HG02970 (cell line): ENCODE results near the gene PUS3.
"Not testable (repeated sequence)": the region's sequence is repeated elsewhere in the genome, so short reads cannot be mapped to it uniquely, and the experiment has no call there.

Source experiments
- ATAC-seq: cut with Tn5 transposase; IDR thresholded peaks from one replicate; pipeline ENCODE4 v1.9.1; 2021; ENCODE audit warnings: mild to moderate bottlenecking, moderate library complexity, moderate number of reproducible peaks; ENCODE audit not compliant: unreplicated experiment, low FRiP score

Gene PUS3

DNA sequence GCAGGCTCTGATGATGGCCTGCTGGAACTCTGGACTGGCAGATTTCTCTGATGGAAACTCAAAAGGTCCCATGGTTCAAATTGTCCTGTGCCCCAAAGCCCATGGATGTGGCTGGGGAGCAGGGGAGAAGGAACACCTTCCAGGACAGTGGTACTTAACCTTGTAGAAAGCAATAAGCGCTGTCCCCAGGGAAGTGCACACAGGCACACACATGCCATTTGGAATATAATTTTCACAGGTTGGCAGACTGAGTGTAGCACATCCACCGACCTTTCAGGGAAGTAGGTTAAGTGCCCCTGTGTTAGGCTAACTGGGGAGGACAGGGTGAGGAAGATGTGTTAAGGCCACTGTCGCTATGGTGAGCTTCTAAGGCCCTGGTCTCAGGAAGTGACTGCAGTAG is 19.1 kb upstream of the PUS3 start:
- ATAC-seq: no peak

DNA sequence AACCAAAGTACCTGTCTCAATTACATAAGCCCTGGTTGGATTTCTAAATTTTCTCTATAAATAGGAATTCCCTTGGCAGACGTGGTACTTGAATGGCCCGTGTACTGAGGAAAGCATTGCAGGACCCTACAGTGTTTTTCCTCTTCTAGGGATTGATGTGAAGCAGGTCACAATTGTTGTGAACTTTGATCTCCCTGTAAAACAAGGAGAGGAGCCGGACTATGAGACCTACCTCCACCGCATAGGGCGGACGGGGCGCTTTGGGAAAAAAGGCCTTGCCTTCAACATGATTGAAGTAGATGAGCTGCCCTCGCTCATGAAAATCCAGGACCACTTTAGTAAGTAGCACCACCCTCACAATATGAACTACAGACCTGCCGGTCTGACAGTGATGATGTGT is 18.0 kb upstream of the PUS3 start:
- no peak for ATAC-seq

DNA sequence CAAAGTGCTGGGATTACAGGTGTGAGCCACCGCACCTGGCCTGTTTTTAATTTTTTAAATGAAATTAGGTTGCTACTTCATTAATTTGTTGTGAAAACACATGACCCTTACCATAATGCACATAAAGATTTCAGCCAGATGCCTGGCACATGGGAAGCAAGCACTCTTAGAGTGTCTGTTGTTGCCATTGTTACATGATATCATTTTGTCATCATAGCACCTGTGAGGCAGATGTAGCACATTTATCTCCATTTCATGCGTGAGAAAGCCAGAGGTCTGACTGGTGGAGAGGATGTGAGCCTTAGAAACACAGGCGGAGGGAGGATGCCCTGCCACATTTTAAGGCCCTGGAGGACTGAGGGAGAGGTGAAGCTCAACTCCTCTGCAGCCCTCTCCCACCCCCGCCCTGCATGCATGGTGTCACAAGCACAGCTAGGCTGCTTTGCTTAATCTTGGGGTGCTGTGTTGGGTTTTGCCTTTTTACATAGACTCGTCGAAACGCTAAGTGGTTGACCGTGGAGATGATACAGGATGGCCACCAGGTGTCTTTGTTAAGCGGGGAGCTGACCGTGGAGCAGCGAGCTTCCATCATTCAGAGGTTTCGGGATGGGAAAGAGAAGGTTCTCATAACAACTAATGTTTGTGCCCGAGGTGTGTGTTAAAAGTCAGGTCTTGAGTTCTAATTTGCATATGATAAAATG is 15.3 kb upstream of the PUS3 start:
- no peak for ATAC-seq

DNA sequence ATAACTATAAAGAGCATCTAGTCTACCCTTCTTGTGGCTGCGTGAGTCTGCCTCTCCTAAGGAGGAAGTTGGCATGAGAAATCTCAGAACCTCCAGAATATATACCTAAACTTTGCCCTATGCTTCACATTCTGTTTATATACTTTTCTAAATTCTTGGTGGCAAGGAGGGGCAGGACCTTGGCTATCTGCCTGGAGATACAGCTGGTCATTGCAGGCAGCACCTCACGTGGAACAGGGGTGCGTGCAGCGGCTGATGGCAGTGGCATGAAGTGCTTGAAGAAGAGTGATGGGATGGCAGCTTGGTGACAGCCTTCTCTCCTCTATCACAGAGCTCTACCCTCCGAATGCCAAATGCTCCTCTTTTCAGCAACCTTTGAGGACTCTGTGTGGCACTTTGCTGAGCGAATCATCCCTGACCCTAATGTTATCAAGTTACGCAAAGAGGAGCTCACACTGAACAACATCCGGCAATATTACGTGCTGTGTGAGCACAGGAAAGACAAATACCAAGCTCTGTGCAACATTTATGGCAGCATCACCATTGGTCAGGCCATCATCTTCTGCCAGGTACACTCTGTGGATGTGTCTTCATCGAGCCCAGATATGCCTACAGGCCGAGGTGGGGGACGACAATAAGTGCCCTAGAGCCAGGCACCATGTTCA is 13.8 kb upstream of the PUS3 start:
- no peak for ATAC-seq

DNA sequence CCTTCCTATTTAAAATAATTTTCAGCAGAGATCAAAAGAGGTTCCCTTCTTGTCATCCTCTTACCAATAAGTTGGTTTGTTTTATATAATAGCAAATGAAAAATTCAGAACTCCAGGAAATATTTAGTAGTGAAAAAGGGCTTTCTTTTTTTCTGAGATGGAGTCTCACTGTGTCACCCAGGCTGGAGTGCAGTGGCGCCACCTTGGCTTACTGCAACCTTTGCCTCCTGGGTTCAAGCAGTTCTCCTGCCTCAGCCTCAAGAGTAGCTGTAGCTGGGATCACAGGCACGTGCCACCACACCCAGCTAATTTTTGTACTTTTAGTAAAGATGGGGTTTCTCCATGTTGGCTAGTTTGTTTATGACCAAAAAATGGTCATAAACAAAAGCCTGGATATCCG is 11.6 kb upstream of the PUS3 start:
- ATAC-seq: not testable (repeated sequence)

DNA sequence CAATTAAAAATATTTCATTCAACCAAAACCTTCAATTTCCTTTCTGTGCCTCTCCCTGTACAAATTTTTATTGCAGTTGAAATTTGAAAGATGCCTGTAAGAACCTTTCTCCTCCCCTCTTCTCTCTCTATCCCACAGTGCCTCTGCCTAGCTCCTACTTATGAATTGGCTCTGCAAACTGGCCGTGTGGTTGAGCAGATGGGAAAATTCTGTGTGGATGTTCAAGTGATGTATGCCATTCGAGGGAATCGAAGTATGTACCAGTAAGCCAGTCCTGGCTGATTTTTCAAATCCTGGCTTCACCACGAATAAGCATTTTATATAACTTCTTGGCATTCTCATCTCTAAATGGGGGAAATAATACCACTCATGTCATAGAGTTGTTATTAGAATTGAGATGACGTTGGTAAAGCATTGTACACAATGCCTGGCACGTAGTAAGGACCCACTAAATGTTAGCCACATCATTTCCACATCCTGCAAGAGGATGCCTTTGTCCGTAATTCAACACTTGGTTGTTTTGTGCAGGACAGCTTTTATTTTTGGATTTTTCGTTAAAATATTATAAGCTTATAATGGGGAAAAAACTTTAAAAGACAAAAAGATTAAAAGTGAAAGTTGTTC is 7.3 kb upstream of the PUS3 start:
- ATAC-seq: no peak

DNA sequence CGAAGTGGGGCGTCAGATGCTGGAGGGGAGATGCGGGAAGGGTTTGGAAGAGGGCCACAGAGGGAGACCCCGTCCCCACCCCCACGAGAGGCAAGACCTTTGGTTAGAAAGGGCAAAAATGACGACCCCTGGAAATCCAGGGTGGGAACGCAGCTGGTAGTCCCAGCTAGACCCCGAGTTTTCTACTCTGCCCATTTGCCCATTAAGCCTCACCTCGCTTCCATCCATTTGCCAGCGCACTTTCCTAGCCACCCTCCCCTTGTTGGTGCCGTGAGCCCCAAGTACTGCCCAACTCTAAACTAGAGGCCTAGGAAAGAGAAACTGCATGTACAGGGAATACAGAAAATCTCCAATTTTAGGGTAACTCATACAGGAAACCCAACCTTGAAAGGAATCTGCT is 1.7 kb upstream of the PUS3 start:
- ATAC-seq: no peak

DNA sequence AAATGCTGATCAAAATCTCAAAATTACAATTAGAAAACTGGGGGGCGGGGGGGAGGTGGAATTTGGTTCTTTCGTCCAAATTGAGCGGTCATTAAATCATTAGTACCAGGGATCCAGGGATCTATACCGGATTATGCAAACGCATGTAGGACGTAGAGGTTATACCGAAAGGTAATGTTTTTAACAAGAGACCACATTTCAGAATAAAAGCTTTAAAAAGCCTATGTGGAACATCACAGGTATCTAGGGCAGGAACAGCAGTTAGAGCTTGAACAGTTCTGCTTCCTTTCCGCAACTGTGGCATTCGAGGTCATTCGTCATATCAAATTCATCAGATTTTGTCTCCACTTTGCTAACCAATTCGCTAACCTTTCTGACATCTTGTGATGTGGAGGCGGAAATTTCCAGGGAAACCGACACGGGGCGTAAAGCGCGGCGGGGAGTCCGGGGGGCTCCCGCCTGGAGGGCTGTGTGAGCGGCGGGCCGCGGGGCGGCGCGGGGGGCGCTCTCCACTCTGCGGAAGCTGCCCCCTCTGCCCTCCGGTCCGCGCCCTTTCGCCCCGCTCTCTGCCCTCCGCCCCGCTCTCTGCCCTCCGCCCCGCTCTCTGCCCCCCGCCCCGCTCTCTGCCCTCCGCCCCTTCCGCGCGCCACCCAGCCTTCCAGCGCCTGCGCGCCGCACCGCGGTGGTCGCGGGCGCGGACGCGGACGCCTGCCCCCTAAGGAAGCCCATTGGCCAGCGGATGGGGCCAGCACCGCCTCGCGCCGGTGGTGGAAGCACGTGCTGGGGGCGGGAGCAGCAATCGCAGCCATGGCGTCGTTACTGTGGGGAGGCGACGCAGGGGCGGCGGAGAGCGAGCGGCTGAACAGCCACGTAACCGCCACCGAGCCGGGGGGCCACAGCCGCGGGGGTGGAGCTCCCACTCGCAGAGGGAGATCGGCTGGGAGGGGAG is 979 bp upstream of the PUS3 start, which contains the start of gene DDX25:
DDX25 (plus strand) TSS at position 798 of the 949 bp plus-strand sequence; CDS start at position 808, 10 bp downstream.
- ATAC-seq: no peak

DNA sequence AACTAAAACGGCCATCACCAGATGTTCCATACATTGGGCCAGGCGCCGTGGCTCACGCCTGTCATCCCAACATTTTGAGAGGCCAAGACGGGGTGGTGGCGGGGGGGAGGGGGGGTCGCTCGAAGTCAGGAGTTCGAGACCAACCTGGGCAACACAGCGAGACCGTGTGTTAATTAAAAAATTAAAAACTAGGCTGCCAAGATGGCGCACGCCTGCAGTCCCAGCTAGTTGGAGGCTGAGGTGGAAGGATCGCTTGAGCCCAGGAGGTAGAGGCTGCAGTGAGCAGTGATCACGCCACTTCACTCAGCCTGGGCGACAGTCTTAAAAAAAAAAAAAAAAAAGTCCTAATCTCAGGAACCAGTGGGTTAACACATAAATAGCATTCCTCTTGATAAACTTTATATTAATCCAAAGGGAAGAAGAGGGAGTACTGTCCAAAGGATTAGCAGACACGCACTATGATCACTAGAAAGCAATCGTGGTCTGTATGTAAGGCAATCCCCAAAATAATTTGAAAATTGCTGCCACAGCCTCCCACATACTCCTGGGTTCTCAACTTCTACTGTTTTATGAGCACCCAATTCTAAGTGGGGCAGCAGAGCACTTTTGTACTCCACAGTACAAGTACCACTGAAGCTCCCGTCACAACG is 604 bp downstream of the PUS3 start:
- no peak for ATAC-seq

DNA sequence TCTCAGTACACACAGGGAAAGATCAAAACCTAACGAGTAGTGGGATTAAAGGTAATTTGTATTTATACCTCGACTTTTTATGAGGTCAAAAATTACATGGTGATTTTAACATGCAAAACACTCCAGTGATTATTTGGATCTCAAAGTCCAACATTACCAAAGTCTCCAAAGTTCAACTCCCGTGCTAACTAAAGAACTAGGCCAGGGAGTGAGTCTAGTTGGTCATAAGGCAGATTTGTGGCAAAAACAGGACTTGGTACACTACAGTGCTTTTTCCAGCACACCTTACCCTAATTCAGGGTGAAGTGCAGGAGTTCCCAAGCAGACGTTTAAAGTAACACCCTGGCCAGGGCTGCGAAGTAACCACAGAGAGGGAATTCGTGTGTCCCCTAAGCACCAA is 1.1 kb downstream of the PUS3 start:
- no peak for ATAC-seq

DNA sequence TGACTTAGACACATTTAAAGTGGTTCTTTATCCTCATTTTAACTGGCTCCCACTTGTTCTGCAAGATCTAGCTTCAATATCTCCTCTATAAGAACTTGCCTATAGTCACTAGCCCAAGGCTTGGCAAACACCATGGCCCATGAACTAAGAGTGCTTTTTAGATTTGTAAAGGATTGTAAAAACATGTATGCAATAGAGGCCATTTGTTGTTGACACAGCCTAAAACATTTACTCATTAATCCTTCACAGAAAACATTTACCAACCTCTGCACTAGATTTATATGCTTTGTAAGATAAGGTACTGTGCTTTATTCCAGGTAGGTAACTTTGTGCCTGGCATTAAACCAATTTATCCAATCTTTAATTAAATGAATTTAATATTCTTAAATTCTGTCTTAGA is 10.0 kb downstream of the PUS3 start:
- no peak for ATAC-seq

DNA sequence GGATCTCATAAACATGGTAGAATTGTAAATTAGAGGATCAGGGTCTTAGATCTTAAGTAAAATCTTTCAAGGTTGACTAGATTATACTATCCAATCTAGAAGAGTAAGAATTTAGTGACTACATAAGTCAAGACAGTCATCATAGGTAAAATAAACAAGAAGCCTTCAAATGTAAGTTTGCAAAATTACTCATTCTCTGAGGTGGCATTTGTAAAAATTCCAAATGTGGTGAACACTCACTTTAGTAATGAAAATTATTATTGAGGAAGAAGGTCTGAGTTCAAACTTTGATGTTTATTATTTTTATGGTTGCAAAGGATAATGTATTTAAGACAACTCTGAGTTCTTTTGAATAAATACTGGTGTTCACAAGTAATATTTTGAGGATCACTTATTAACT is 10.9 kb downstream of the PUS3 start:
- ATAC-seq: no peak

DNA sequence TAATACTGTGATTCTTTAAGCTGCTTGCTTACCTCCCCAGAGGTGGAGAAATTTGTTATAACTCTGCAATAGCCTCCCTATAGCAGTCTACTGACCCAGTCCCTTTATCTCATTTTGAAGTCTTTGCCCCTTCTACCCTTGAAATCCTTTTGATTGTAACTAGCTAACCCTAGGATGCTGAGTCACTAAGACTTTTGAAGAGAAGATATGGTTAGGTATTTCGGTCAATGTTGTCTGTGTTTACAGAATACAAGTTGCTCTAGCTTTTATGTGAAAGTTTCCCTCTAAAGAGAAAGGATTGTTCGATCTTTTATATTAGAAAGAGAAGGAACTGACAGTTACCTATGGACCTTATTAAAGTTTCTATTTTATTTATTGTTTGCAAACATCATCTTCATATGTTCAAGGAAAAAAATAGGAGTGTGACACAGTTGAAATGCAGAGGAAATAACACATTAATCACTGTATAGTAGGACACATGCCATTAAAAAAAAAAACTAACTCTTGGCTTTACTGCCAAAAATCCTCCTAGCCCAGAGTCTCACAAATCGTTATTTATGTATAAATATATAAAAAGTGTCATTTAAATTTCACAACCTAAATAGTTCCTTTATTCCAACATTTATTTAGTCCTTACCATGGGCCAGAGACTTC is 12.4 kb downstream of the PUS3 start:
- no peak for ATAC-seq

DNA sequence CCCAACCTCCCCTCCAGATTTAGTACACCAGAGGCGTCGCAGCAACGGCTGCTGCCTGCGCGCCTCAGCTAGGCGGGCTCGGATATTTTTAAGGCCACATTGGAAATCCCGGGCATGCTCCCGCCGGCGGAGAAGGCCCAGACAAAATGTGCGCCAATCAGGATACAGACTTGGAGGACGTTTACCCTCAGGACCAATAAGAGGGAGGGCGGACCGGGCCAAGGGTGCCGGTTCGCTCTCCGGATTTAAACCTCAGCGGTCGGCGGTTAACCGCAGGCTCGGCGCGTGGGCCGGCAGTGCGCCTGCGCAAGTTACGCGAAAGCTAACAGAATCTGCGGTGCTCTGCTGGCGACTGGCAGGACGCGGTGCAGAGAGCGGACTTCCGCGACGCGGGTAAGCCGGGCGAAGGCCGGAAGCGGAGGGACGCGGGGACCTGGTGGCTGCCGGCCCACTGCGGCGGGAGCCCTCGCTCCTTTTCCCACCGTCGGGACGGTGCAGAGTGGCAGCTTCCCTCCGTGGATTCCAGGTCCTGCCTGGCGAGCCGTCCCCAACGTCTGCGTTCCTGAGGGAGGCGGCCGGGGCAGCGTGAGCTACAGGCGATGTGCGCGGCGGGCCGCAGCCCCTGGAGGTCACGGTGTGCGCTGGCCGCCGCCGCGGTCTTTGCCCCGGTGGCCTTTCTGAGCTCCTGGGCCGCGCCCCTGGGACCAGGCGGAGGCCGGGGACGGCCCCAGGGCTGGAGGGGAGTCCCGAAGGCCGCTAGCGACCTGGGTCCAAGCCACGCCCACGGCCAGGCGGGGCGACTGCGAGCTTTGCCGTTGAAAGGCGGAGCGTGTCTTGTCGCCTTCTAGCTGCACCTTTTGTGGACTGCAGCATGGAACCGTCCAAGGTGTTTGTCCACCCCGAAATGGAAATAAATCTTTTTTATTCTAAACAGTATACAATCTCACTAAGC is 15.4 kb downstream of the PUS3 start, which contains the start of gene HYLS1:
HYLS1 (plus strand) TSS at position 296 of the 952 bp plus-strand sequence. CDS start 11,701 bp downstream, outside the sequence.
- peak; percentile 89 for ATAC-seq

DNA sequence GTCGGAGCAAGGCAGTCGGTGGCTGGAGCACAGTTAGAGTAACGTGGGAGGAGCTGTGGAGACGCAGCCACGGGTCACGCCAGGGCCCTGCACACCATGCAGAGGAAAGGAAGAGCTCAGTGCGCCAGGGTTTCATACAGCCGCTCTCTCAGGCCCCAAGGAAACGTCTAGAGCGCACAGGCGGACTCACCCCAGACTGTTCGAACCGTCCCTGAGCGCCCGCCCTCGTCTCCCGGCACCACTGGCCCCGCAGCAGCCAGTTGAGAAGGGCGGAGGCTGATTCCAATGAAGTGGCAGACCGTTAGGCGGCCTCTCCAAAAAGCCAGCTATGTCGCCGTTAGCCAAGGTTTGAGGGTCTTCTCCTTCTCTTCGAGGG is 16.0 kb downstream of the PUS3 start:
- ATAC-seq: peak; percentile 19

DNA sequence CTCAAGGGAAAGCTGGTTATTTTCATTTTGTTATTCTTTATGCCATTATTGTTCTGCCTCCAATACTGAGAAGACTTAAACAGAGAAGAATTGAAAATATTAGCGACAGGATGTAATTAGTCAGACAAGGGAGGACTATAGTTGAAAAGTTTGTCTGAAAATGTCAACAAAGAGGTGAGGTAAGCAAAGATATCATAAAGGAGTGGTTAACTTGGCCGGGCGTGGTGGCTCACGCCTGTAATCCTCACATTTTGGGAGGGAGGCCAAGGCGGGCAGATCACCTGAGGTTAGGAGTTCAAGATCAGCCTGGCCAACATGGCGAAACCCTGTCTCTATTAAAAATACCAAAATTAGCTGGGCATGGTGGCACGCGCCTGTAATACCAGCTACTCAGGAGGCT is 19.6 kb downstream of the PUS3 start:
- ATAC-seq: no peak

DNA sequence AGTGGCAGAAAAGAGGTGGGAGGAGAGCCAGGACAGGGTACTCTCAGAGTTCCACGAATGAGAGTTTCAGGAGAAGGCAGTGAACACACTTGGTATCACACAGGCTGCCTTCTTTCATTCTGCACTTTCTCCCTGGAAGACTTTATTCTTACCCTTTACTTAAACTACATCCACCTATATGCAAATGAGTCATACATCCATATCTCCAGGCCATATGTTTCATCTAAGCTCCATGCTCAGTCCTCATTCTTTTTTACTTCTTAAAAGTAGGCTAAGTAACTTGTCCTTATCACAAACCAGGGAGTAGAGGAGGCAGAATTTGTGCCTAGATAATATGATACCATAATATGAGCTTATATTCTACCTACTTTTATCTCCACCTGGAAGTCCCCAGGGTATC is 21.7 kb downstream of the PUS3 start:
- ATAC-seq: no peak

DNA sequence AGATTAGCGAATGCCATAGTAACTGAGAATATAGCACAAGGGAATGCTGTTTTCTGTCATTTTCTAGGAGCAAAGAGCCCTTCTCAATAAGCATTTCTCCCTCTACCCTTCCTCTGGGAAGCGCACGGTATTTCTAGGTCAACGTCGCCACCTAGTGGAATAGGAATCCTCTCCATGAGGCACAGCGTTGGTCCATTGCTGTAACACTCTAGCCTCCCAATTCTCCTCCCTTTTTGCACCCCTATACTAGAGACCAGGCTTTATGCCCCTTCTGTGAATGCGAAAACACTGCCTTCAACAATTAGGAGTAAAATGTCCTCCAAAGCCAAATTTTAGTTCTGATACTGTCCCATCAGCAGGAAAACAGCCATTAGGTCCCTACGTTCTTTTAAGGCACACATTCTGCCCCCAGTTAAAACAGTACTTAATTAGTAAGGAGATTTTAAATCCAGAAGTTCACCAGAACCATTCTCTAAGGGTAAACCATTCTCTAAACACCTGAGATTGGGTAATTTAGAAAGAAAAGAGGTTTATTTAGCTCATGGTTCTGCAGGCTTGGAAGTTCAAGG is 28.4 kb downstream of the PUS3 start:
- ATAC-seq: no peak
